ENCODE measurements around the gene TMEM109. TPM values are rescaled to one million over a fixed set of nuclear protein-coding genes. Genes with fewer than 3 reads are reported as not detected.

Gene TMEM109
- total RNA-seq, 2 donors from 2014 or later = 61.9 to 66.3 TPM

- Mint-ChIP-seq H3K9me3 (no peaks in the 10 kb centered on the region), H3K27me3 (ENCODE audit: low read depth) (peaks cover 37% of the 10 kb centered on the region), H3K36me3 (ENCODE audit: insufficient read depth in 2 of 2) (no peaks in the 10 kb centered on the region), H3K4me3 (no peak overlapping the region), H3K27ac (no peak overlapping the region), H3K4me1 (ENCODE audit: low read depth) (peaks cover 13% of the 10 kb centered on the region)
- ATAC-seq (replicated peaks in 1 of 2) (no peak), DNase-seq (no peak)
These were observed 14.6 kb downstream of the TMEM109 start for GRCh38 chr11:60928563-60929001.

GRCh38 chr11:60929764-60930163 is 15.8 kb downstream of the TMEM109 start:
- peaks cover 37% of the 10 kb centered on the region for H3K27me3 Mint-ChIP-seq (ENCODE audit: low read depth)
- DNase-seq = no peak
- peaks cover 13% of the 10 kb centered on the region for H3K4me1 Mint-ChIP-seq (ENCODE audit: low read depth)
- no peak overlapping the region for H3K27ac Mint-ChIP-seq
- no peak for ATAC-seq (replicated peaks in 1 of 2)
- no peaks in the 10 kb centered on the region for H3K36me3 Mint-ChIP-seq (ENCODE audit: insufficient read depth in 2 of 2)
- H3K9me3 Mint-ChIP-seq = no peaks in the 10 kb centered on the region
- H3K4me3 Mint-ChIP-seq = no peak overlapping the region

GRCh38 chr11:60930394-60930793 is 16.4 kb downstream of the TMEM109 start:
- no peak overlapping the region for H3K27ac Mint-ChIP-seq
- H3K27me3 Mint-ChIP-seq (ENCODE audit: low read depth) = peaks cover 32% of the 10 kb centered on the region
- no peak overlapping the region for H3K4me3 Mint-ChIP-seq

GRCh38 chr11:60931917-60932316 is 18.0 kb downstream of the TMEM109 start:
- Mint-ChIP-seq H3K27ac (no peak overlapping the region), H3K36me3 (ENCODE audit: insufficient read depth in 2 of 2) (no peaks in the 10 kb centered on the region), H3K9me3 (no peaks in the 10 kb centered on the region), H3K4me1 (ENCODE audit: low read depth) (no peaks in the 10 kb centered on the region), H3K27me3 (ENCODE audit: low read depth) (peaks cover 19% of the 10 kb centered on the region), H3K4me3 (no peak overlapping the region)
- no peak for DNase-seq
- ATAC-seq (replicated peaks in 1 of 2) = no peak

More at GRCh38 chr11:60930394-60930793, 16.4 kb downstream of the TMEM109 start:
- Mint-ChIP-seq H3K4me1 (ENCODE audit: low read depth) (peaks cover 8% of the 10 kb centered on the region), H3K36me3 (ENCODE audit: insufficient read depth in 2 of 2) (no peaks in the 10 kb centered on the region), H3K9me3 (no peaks in the 10 kb centered on the region)
- ATAC-seq (replicated peaks in 1 of 2) (no peak), DNase-seq (no peak)

- Mint-ChIP-seq H3K27me3 (ENCODE audit: low read depth) (peaks cover 13% of the 10 kb centered on the region), H3K36me3 (ENCODE audit: insufficient read depth in 2 of 2) (no peaks in the 10 kb centered on the region), H3K27ac (no peak overlapping the region), H3K4me1 (ENCODE audit: low read depth) (no peaks in the 10 kb centered on the region), H3K9me3 (no peaks in the 10 kb centered on the region), H3K4me3 (no peak overlapping the region)
- DNase-seq (no peak), ATAC-seq (replicated peaks in 1 of 2) (no peak)
These were observed 18.8 kb downstream of the TMEM109 start for GRCh38 chr11:60932605-60933356.

- DNase-seq (no peak), ATAC-seq (replicated peaks in 1 of 2) (no peak)
- H3K36me3 Mint-ChIP-seq (ENCODE audit: insufficient read depth in 2 of 2) = no peaks in the 10 kb centered on the region
- H3K9me3 Mint-ChIP-seq = no peaks in the 10 kb centered on the region
- H3K4me3 Mint-ChIP-seq = no peak overlapping the region
- H3K4me1 Mint-ChIP-seq (ENCODE audit: low read depth) = no peaks in the 10 kb centered on the region
- peaks cover 12% of the 10 kb centered on the region for H3K27me3 Mint-ChIP-seq (ENCODE audit: low read depth)
- H3K27ac Mint-ChIP-seq = no peak overlapping the region
These were observed 19.6 kb downstream of the TMEM109 start for GRCh38 chr11:60933416-60934123.

GRCh38 chr11:60934124-60934789 is 20.3 kb downstream of the TMEM109 start:
- ATAC-seq (replicated peaks in 1 of 2) = no peak
- no peaks in the 10 kb centered on the region for H3K9me3 Mint-ChIP-seq
- DNase-seq = no peak
- no peak overlapping the region for H3K4me3 Mint-ChIP-seq
- H3K36me3 Mint-ChIP-seq (ENCODE audit: insufficient read depth in 2 of 2) = no peaks in the 10 kb centered on the region
- H3K4me1 Mint-ChIP-seq (ENCODE audit: low read depth) = no peaks in the 10 kb centered on the region
- no peak overlapping the region for H3K27ac Mint-ChIP-seq
- H3K27me3 Mint-ChIP-seq (ENCODE audit: low read depth) = peaks cover 8% of the 10 kb centered on the region

- Mint-ChIP-seq H3K36me3 (ENCODE audit: insufficient read depth in 2 of 2) (no peaks in the 10 kb centered on the region), H3K9me3 (no peaks in the 10 kb centered on the region), H3K27ac (no peak overlapping the region), H3K4me1 (ENCODE audit: low read depth) (no peaks in the 10 kb centered on the region), H3K4me3 (no peak overlapping the region), H3K27me3 (ENCODE audit: low read depth) (peaks cover under 1% of the 10 kb centered on the region)
- ATAC-seq (replicated peaks in 1 of 2) = no peak
- DNase-seq = no peak
These were observed 21.0 kb downstream of the TMEM109 start for GRCh38 chr11:60934790-60935605.

- H3K36me3 Mint-ChIP-seq (ENCODE audit: insufficient read depth in 2 of 2) = no peaks in the 10 kb centered on the region
- H3K27me3 Mint-ChIP-seq (ENCODE audit: low read depth) = no peaks in the 10 kb centered on the region
- ATAC-seq (replicated peaks in 1 of 2) = no peak
- no peaks in the 10 kb centered on the region for H3K4me1 Mint-ChIP-seq (ENCODE audit: low read depth)
- H3K9me3 Mint-ChIP-seq = no peaks in the 10 kb centered on the region
- DNase-seq = no peak
- H3K27ac Mint-ChIP-seq = no peak overlapping the region
- no peak overlapping the region for H3K4me3 Mint-ChIP-seq
These were observed 21.9 kb downstream of the TMEM109 start for GRCh38 chr11:60935676-60936442.

GRCh38 chr11:60936467-60937143 is 22.6 kb downstream of the TMEM109 start:
- no peaks in the 10 kb centered on the region for H3K9me3 Mint-ChIP-seq
- no peak overlapping the region for H3K27ac Mint-ChIP-seq
- ATAC-seq (replicated peaks in 1 of 2) = no peak
- H3K36me3 Mint-ChIP-seq (ENCODE audit: insufficient read depth in 2 of 2) = no peaks in the 10 kb centered on the region
- no peaks in the 10 kb centered on the region for H3K27me3 Mint-ChIP-seq (ENCODE audit: low read depth)
- no peak for DNase-seq
- no peaks in the 10 kb centered on the region for H3K4me1 Mint-ChIP-seq (ENCODE audit: low read depth)
- no peak overlapping the region for H3K4me3 Mint-ChIP-seq

GRCh38 chr11:60937144-60937527 is 23.2 kb downstream of the TMEM109 start:
- Mint-ChIP-seq H3K27ac (no peak overlapping the region), H3K27me3 (ENCODE audit: low read depth) (no peaks in the 10 kb centered on the region), H3K36me3 (ENCODE audit: insufficient read depth in 2 of 2) (no peaks in the 10 kb centered on the region), H3K9me3 (no peaks in the 10 kb centered on the region), H3K4me3 (no peak overlapping the region), H3K4me1 (ENCODE audit: low read depth) (no peaks in the 10 kb centered on the region)
- ATAC-seq (replicated peaks in 1 of 2) = no peak
- no peak for DNase-seq

- no peak overlapping the region for H3K4me3 Mint-ChIP-seq
- DNase-seq = no peak
- H3K9me3 Mint-ChIP-seq = no peaks in the 10 kb centered on the region
These were observed 23.9 kb downstream of the TMEM109 start for GRCh38 chr11:60937811-60938210.

More at GRCh38 chr11:60937811-60938210, 23.9 kb downstream of the TMEM109 start:
- H3K27me3 Mint-ChIP-seq (ENCODE audit: low read depth) = no peaks in the 10 kb centered on the region
- H3K36me3 Mint-ChIP-seq (ENCODE audit: insufficient read depth in 2 of 2) = no peaks in the 10 kb centered on the region
- ATAC-seq (replicated peaks in 1 of 2) = no peak
- no peaks in the 10 kb centered on the region for H3K4me1 Mint-ChIP-seq (ENCODE audit: low read depth)
- H3K27ac Mint-ChIP-seq = no peak overlapping the region

All from activated T-cell treated with anti-CD3 and anti-CD28 coated beads, Interleukin-2, amount 50 U/mL, for 72 hours (primary cell).